B cell (primary cell): ENCODE results near the gene CACHD1.

Source experiments
- CTCF ChIP-seq: fragments of 200-600 bp; IDR thresholded peaks from one replicate; pipeline ENCODE4 v1.8.0; 2022; ENCODE audit warnings: antibody characterized with exemption, mild to moderate bottlenecking
- EZH2 ChIP-seq: IDR thresholded peaks from 2 replicates; pipeline ENCODE4 v1.6.1; 2012; ENCODE audit warnings: borderline replicate concordance, low read depth, mild to moderate bottlenecking, moderate library complexity, low read length; ENCODE audit not compliant: insufficient read depth, poor library complexity, severe bottlenecking

- TF ChIP-seq CTCF (no peak), EZH2 (no peak)
Observed at GRCh38 chr1:64623750-64624191, 153.8 kb downstream of the CACHD1 start.
